Measurements from ENCODE around the gene ANO1.
"Not testable (repeated sequence)": the region's sequence is repeated elsewhere in the genome, so short reads cannot be mapped to it uniquely, and the experiment has no call there.

The ANO1 gene
- total RNA-seq, result 0 to 0.06 reads per million in 2 experiments

- DNase-seq (ENCODE audit: low read depth), result no peak
These were observed at the start of gene ANO1 for GRCh38 chr11:70078095-70078780. ANO1 (plus strand) TSS chr11:70078317; CDS start chr11:70078607, 290 bp downstream.

GRCh38 chr11:70029115-70029860 is 48.8 kb upstream of the ANO1 start:
- no peak for DNase-seq (ENCODE audit: low read depth)

GRCh38 chr11:70029861-70030380 is 48.2 kb upstream of the ANO1 start:
- no peak for DNase-seq (ENCODE audit: low read depth)

GRCh38 chr11:70030412-70030811 is 47.7 kb upstream of the ANO1 start:
- DNase-seq (ENCODE audit: low read depth), result no peak

GRCh38 chr11:70031631-70032469 is 46.3 kb upstream of the ANO1 start:
- no peak for DNase-seq (ENCODE audit: low read depth)

GRCh38 chr11:70032470-70032795 is 45.7 kb upstream of the ANO1 start:
- no peak for DNase-seq (ENCODE audit: low read depth)

GRCh38 chr11:70032943-70033710 is 45.0 kb upstream of the ANO1 start:
- DNase-seq (ENCODE audit: low read depth), result no peak

- DNase-seq (ENCODE audit: low read depth), result no peak
These were observed 44.4 kb upstream of the ANO1 start for GRCh38 chr11:70033711-70034070.

GRCh38 chr11:70034740-70035365 is 43.3 kb upstream of the ANO1 start:
- no peak for DNase-seq (ENCODE audit: low read depth)

- not testable (repeated sequence) for DNase-seq (ENCODE audit: low read depth)
These were observed 42.5 kb upstream of the ANO1 start for GRCh38 chr11:70035665-70036064.

- no peak for DNase-seq (ENCODE audit: low read depth)
These were observed 40.9 kb upstream of the ANO1 start for GRCh38 chr11:70036971-70037882.

- no peak for DNase-seq (ENCODE audit: low read depth)
These were observed 39.9 kb upstream of the ANO1 start for GRCh38 chr11:70038034-70038834.

GRCh38 chr11:70040452-70040851 is 37.7 kb upstream of the ANO1 start:
- DNase-seq (ENCODE audit: low read depth), result no peak

- DNase-seq (ENCODE audit: low read depth), result no peak
These were observed 37.1 kb upstream of the ANO1 start for GRCh38 chr11:70040869-70041501.

- no peak for DNase-seq (ENCODE audit: low read depth)
These were observed 34.6 kb upstream of the ANO1 start for GRCh38 chr11:70043482-70043881.

- no peak for DNase-seq (ENCODE audit: low read depth)
These were observed 32.0 kb upstream of the ANO1 start for GRCh38 chr11:70046089-70046488.

GRCh38 chr11:70048279-70049024 is 29.7 kb upstream of the ANO1 start:
- DNase-seq (ENCODE audit: low read depth), result no peak

- no peak for DNase-seq (ENCODE audit: low read depth)
These were observed 29.1 kb upstream of the ANO1 start for GRCh38 chr11:70049045-70049444.
